Spleen (tissue), 7 donors: ENCODE results near the gene GUCY2C.

ENCODE experiments used
- CTCF ChIP-seq, 11 experiments: fragments of 200-600 bp in 7 of 11; fragments of 450-650 bp in 4 of 11; sonication (generic) in 4 of 11; IDR thresholded peaks in 8 of 11; conservative IDR thresholded peaks in 3 of 11; 1 replicate in 7 of 11; 2 replicates in 4 of 11; pipeline versions ENCODE4 v1.4.0 to v1.8.0; 2016 to 2021; ENCODE audit warnings: antibody characterized with exemption in 11 of 11, inconsistent platforms in 4 of 11, mild to moderate bottlenecking in 1 of 11
- POLR2A ChIP-seq, 3 donors: fragments of 450-650 bp; IDR thresholded peaks; one replicate each; pipeline ENCODE4 v1.5.1; 2017; ENCODE audit warnings: antibody characterized with exemption in 3 of 3, mild to moderate bottlenecking in 1 of 3
- POLR2AphosphoS5 ChIP-seq, 3 donors: sonication (generic); formaldehyde crosslinking; IDR thresholded peaks; one replicate each; pipeline ENCODE4 v1.5.1; 2017; ENCODE audit warnings: antibody characterized with exemption in 3 of 3
- donor health status: DM: no; HTN: no; CAD: no; lungs with moderate emphysema.
- donor health status: DM: no; HTN: no; CAD: no.
- donor health status: DM: no; HTN: no; CAD: no.

DNA sequence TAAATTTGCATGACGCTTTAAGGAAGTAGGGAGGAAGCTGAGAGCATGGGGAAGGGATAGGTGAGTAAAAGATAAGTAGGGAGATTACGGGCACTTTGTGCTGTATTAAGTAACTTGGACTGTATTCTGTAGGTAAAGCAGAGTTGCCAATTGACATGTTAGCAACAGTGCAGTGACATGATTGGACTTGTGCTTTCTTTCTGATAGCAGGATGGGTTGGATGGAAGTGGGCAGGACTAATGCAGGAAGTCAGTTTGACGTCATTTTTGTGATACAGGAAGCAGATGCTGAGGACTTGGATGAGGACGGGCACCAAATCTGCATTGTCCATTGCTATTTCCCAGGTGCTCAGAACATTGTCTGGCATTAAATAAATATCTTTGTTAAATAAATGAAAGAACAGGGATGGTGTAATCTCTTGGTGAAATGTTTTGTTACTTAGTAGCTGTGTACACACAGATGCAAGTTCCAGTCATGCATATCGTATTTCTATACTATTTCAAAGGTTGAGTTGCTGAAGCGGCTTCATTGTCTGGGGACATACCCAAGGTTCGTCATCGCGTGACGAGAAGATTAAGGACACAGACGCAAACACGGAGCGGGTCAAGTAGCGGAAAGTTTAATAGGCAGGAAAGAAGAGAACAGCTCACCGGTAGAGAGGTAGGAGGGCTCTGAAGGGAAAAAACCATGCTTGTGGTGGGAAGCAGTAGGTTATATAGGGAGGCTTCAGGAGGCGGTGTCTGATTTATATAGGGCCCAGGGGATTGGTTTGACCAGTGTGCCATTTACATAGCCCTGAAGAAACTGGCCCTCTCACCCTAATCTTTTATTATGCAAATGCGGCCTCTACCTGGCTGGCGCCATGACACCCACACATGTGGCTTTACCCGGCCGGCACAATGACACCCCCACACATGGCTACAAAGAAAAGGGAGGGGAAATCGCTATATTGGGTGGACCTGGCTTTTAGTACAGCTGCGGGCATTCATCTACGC is 30.7 kb downstream of the GUCY2C start:
- TF ChIP-seq POLR2AphosphoS5 (IDR thresholded peaks at IDR 0.05) (no peak), CTCF (IDR thresholded peaks at IDR 0.05 in 8 of 11, conservative IDR thresholded peaks at IDR 0.05 in 3 of 11) (no peak), POLR2A (IDR thresholded peaks at IDR 0.05) (no peak)
